Testis (tissue), 2 donors: ENCODE results near the gene ZMIZ1.

Experiments
- CTCF ChIP-seq, 3 experiments: fragments of 450-650 bp in 2 of 3; fragments of 200-600 bp in 1 of 3; sonication (generic) in 1 of 3; IDR thresholded peaks; one replicate each; pipeline ENCODE4 v1.5.1; 2016 to 2019; ENCODE audit warnings: antibody characterized with exemption in 3 of 3, mild to moderate bottlenecking in 2 of 3, moderate library complexity in 1 of 3
- POLR2A ChIP-seq: fragments of 450-650 bp; IDR thresholded peaks from one replicate; pipeline ENCODE4 v1.6.1; 2017; ENCODE audit warnings: antibody characterized with exemption, mild to moderate bottlenecking, moderate library complexity

- TF ChIP-seq POLR2A: no peak
- TF ChIP-seq CTCF (IDR thresholded peaks at IDR 0.05): no peak
Observed at GRCh38 chr10:79299397-79300241, 230.9 kb downstream of the ZMIZ1 start.
